ENCODE measurements around the gene CLGN.
"Not testable (repeated sequence)": the region's sequence is repeated elsewhere in the genome, so short reads cannot be mapped to it uniquely, and the experiment has no call there.

Gene CLGN, protein sequence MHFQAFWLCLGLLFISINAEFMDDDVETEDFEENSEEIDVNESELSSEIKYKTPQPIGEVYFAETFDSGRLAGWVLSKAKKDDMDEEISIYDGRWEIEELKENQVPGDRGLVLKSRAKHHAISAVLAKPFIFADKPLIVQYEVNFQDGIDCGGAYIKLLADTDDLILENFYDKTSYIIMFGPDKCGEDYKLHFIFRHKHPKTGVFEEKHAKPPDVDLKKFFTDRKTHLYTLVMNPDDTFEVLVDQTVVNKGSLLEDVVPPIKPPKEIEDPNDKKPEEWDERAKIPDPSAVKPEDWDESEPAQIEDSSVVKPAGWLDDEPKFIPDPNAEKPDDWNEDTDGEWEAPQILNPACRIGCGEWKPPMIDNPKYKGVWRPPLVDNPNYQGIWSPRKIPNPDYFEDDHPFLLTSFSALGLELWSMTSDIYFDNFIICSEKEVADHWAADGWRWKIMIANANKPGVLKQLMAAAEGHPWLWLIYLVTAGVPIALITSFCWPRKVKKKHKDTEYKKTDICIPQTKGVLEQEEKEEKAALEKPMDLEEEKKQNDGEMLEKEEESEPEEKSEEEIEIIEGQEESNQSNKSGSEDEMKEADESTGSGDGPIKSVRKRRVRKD

DNA sequence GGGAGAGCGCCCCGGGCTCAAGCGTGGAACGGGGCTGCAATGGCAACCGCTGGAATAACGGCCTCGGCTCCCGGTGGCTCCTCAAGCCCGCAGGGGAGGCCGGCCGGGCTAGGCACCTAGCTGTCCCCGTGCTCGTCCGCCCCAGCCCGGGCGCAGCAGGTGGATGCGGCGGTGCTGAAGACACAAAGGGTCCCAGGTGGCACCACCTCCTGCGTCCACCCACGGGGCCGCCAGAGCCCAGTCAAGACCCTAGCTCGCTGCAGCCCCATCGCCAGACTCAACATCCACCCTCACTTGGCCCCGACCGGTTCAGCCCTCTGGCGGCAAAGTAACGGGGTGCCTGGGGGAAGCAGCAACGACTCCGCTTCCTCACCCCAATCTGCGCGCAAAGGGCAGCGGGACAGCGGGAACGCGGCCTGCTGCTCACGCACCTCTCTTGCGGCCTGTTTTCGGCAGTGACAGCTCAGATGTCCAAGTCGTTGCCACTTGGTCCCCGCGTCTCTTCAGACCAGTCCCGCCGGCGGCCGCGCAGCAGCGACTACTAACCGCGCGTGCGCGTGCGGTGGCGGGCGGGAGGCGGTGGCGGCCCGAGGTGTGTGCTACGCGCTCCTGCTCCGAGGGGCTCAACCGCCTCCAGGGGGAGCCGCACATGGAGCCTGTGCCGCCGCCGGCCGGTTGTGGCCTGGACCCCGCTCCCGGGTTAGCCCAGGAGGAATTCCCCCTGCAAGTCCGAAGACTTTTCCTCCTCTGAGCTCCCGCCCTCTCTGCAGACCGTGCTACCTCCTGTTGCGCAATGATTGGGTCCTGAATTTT is at the start of gene CLGN:
Gene CLGN, minus strand, starts transcription at position 543 of the 813 bp plus-strand sequence. CDS start 14,570 bp downstream, outside the sequence.
- no peak within 1 kb of the TSS for H3K27ac Mint-ChIP-seq
- H3K36me3 Mint-ChIP-seq: no peaks in the 10 kb centered on the region
- peak within 1 kb of the TSS; percentile 70 for H3K4me3 Mint-ChIP-seq
- no peaks in the 10 kb centered on the region for H3K9me3 Mint-ChIP-seq
- H3K4me1 Mint-ChIP-seq: peaks cover 9% of the 10 kb centered on the region
- H3K27me3 Mint-ChIP-seq: peaks cover 49% of the 10 kb centered on the region
- peak; percentile 60 for DNase-seq
- CTCF ChIA-PET: interaction anchor here (0.8 to 1.7 kb wide), 4 partner anchors 54 to 140 kb away, joined by 3 to 8 read pairs (median 3); partner anchors contain the start of gene SCOC

DNA sequence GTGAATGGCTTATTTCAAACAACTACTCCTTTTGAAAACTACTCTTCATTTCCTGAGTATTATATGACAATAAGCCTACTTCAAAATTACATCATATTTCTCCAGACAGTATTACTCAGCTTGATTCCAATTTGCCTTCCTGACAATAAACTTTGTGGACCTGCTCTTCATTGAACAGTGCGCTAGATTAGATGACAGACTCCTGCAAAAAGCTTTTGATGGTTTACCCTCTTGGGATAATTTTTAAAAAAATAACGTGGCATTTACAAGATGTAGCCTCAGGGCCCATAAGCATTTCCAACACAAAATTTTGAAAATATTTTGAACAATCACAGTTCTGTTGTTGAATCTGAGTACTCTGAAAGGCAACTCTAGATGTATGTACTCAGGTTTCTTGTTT is 44.7 kb upstream of the CLGN start:
- no peak for DNase-seq
- H3K27ac Mint-ChIP-seq: no peak overlapping the region
- H3K9me3 Mint-ChIP-seq: no peaks in the 10 kb centered on the region
- no peak overlapping the region for H3K4me3 Mint-ChIP-seq
- no peaks in the 10 kb centered on the region for H3K36me3 Mint-ChIP-seq
- H3K27me3 Mint-ChIP-seq: peaks cover 20% of the 10 kb centered on the region
- CTCF ChIA-PET: no interaction called here
- H3K4me1 Mint-ChIP-seq: no peaks in the 10 kb centered on the region

DNA sequence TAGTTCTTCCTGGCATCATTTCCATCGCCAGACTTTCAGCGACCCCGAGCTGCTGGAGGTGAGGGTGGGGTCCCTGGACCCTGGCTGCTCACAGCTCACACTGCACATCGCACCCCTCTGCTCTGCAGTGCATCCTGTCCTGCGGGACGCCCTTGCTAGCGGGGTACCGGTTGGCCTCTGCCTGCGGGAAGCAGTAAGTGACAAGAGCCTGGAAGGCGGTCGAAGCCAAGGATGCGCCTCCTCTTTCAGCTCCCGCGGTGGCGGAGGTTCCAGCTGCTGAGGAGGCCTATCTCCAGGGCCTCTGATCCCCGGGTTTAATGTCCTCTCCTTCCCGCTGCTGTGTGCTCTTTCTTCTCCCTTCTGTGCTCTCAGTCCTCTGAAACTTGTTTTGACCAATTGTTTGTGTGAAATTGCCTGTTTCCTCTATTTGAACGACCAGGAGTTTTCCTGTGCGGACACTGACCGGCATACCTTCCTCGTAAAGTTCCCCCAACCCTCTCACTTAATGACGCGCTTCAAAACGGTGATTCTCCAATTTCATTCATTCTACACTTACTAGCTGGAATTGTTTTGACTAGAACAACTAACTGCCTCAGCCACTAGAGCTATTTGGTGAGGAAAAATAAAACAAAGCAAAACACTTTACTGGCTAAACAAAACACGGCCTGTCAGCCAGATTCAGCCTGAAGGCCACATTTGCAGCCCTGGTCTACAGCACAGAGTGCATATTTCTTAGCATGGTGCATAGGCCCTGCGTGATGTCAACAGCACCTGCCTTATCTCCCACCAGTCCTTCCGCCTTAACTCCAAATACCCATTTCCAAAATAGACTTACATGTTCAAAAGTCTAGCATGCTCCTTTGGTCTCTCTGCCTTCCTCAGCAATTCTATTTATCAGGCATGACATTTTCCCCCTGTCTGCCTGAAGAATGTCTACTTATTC is 42.6 kb upstream of the CLGN start:
- H3K9me3 Mint-ChIP-seq: no peaks in the 10 kb centered on the region
- peaks cover 20% of the 10 kb centered on the region for H3K27me3 Mint-ChIP-seq
- H3K36me3 Mint-ChIP-seq: no peaks in the 10 kb centered on the region
- CTCF ChIA-PET: no interaction called here
- H3K27ac Mint-ChIP-seq: no peak overlapping the region
- no peak for DNase-seq
- no peaks in the 10 kb centered on the region for H3K4me1 Mint-ChIP-seq
- no peak overlapping the region for H3K4me3 Mint-ChIP-seq

DNA sequence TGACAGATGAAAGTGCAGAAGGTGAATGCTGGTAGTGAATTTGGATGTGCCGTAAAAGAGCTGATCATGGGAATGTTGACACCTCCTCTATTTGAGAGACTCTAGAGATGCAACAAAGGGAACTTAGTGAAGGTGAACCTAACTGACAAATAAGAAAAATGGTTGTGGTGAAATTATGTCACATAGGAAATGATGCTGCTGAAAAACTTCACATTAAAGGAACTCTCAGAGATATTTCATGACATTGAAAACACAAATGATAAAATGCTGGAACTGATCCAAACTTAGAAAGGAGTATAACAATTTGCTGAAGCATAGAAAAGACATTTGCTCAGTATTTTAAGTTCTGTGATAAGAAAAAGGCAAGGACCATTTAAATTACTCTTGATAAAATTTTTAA is 38.7 kb upstream of the CLGN start:
- Mint-ChIP-seq H3K36me3 (no peaks in the 10 kb centered on the region), H3K4me1 (no peaks in the 10 kb centered on the region), H3K27ac (no peak overlapping the region), H3K27me3 (peaks cover 28% of the 10 kb centered on the region), H3K4me3 (no peak overlapping the region), H3K9me3 (no peaks in the 10 kb centered on the region)
- CTCF ChIA-PET: no interaction called here
- DNase-seq: no peak

DNA sequence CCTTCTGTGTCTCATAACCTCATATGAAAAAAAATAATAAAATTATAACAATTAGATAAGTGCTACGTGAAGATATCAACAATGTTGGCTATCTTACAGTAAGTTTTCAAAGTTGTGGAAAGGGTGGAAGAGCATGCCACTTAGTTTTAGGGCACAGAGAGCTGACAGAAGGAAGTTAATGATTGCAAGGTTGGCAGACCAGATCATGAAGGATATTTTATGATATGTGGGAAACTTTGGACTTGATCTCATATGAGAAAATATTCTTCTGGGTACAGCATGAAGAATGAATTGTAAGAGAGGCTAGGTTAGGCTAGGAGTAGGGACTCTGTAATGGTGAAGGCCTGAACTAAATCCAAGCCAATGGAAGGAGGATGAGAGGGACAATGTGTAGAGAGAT is 36.2 kb upstream of the CLGN start:
- CTCF ChIA-PET: interaction anchor here (0.6 to 0.7 kb wide), 2 partner anchors 35 to 122 kb away, joined by 3 read pairs; no protein-coding TSS in a partner anchor
- no peaks in the 10 kb centered on the region for H3K9me3 Mint-ChIP-seq
- H3K27ac Mint-ChIP-seq: no peak overlapping the region
- no peaks in the 10 kb centered on the region for H3K36me3 Mint-ChIP-seq
- H3K27me3 Mint-ChIP-seq: peaks cover 17% of the 10 kb centered on the region
- H3K4me3 Mint-ChIP-seq: no peak overlapping the region
- DNase-seq: no peak
- H3K4me1 Mint-ChIP-seq: no peaks in the 10 kb centered on the region

DNA sequence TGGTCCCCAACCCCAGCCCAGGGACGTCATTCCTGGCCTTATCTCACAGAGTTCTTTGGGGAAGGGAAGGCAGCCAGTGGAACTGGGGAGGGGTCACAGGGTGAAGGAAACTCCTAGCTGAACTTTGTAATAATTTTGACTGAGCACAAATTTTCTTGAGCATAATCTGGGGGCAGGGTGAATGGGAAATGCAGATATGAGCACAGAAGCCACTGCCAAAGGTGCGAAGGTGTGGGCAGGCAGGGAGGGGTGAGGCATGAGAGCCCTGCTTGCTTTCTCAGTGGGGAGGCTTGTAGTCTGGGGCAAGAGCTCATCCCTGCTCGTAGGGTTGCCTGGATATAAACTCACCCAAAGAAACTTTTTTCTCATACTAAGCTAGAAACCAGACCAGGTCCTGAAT is 35.7 kb upstream of the CLGN start:
- H3K36me3 Mint-ChIP-seq: no peaks in the 10 kb centered on the region
- no peak overlapping the region for H3K27ac Mint-ChIP-seq
- peaks cover 17% of the 10 kb centered on the region for H3K27me3 Mint-ChIP-seq
- H3K9me3 Mint-ChIP-seq: no peaks in the 10 kb centered on the region
- no peaks in the 10 kb centered on the region for H3K4me1 Mint-ChIP-seq
- H3K4me3 Mint-ChIP-seq: no peak overlapping the region
- CTCF ChIA-PET: interaction anchor here (0.6 to 0.7 kb wide), 2 partner anchors 34 to 122 kb away, joined by 3 read pairs; no protein-coding TSS in a partner anchor
- DNase-seq: no peak

DNA sequence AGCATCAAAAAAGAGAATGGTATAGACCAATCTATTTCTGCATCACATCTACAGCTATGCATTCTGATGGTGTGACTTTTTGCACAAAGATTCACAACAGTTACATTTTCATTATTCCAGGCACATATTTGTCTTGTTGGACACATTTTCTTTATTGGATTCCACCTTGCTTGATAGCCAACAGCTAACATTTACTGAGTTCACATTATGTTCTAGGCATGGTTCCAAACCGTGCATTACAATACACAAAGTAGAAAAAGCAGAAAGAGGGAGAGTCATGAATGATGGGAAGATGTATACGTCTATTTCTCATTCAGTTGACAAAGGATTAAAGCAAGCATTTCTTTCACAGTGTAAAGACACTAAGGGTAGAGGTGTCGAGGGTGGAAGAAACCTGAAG is 22.9 kb upstream of the CLGN start:
- DNase-seq: no peak
- no peaks in the 10 kb centered on the region for H3K9me3 Mint-ChIP-seq
- no peak overlapping the region for H3K4me3 Mint-ChIP-seq
- H3K4me1 Mint-ChIP-seq: no peaks in the 10 kb centered on the region
- H3K36me3 Mint-ChIP-seq: no peaks in the 10 kb centered on the region
- H3K27ac Mint-ChIP-seq: no peak overlapping the region
- CTCF ChIA-PET: no interaction called here
- H3K27me3 Mint-ChIP-seq: peaks cover 3% of the 10 kb centered on the region

DNA sequence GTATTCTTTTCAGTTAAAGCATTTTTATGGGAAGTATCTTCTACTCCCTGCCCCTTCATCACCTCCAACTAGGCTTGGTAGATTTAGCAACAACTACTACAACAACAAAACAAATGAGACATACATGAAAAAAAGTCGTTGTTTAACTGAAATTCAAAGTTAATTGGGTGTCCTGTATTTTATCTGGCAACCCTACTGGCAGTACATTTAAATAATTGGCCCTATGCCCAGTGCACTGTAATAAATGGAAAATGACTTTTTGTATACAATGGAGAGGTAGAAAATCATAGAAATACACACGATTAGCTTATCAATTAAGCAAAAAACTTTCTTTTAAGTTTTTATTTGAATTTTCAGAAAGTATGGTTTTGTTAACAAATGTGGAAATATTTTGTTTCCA is 21.4 kb upstream of the CLGN start:
- Mint-ChIP-seq H3K4me1 (no peaks in the 10 kb centered on the region), H3K9me3 (no peaks in the 10 kb centered on the region), H3K27ac (no peak overlapping the region), H3K27me3 (peaks cover 7% of the 10 kb centered on the region), H3K36me3 (no peaks in the 10 kb centered on the region), H3K4me3 (no peak overlapping the region)
- CTCF ChIA-PET: no interaction called here
- no peak for DNase-seq

DNA sequence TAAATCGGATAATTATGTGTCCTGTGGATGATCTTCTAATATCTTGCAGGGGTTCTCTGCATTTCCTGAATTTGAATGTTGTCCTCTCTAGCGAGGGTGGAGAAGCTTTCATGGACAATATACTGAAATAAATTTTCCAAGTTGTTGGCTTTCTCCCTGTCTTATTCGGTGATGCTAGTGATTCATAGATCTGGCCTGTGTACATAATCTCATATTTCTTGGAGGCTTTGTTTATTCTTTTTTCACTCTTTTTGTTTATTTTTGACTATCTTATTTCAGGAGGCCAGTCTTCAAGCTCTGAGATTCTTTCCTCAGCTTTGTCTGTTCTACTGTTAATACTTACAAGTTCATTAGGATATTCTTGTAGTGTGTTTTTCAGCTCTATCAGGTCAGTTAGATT is 20.7 kb upstream of the CLGN start:
- H3K27me3 Mint-ChIP-seq: peaks cover 7% of the 10 kb centered on the region
- H3K27ac Mint-ChIP-seq: no peak overlapping the region
- no peaks in the 10 kb centered on the region for H3K36me3 Mint-ChIP-seq
- no peaks in the 10 kb centered on the region for H3K4me1 Mint-ChIP-seq
- CTCF ChIA-PET: no interaction called here
- H3K9me3 Mint-ChIP-seq: no peaks in the 10 kb centered on the region
- no peak for DNase-seq
- H3K4me3 Mint-ChIP-seq: no peak overlapping the region

DNA sequence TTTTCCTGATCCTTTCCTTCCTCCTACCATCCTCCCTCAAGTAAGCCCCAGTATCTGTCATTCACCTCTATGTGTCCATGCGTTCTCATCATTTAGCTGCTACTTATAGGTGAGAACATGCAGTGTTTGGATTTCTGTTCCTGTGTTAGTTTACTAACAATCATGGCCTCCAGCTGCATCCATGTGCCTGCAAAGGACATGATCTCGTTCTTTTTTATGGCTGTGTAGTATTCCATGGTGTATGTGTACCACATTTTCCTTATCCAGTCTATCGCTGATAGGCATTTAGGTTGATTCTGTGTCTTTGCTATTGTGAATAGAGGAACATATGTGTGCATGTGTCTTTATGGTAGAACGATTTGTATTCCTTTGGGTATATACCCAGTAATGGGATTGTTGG is 16.9 kb upstream of the CLGN start:
- not testable (repeated sequence) for DNase-seq, H3K27ac Mint-ChIP-seq, H3K27me3 Mint-ChIP-seq

DNA sequence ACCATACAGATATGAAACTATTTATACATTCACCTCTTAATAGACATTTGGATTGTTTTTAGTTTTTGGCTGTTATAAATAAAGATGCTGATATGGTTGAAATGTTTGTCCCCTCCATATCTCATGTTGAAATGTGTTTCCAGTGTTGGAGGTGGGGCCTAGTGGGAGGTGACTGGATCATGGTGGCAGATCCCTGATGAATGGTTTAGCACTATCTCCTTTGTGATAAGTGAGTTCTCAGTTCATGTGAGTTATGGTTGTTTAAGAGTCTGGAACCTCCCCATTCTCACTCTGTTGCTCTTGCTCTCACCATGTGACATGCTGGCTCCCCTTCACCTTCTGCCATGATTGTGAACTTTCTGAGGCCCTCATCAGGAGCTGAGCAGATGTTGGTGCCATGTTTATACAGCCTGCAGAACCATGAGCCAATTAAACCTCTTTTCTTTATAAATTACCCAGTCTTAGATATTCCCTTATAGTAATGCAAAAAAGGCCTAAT is 12.2 kb upstream of the CLGN start:
- DNase-seq: no peak
- Mint-ChIP-seq H3K36me3 (no peaks in the 10 kb centered on the region), H3K9me3 (no peaks in the 10 kb centered on the region), H3K4me3 (no peak overlapping the region), H3K4me1 (no peaks in the 10 kb centered on the region), H3K27me3 (peaks cover 1% of the 10 kb centered on the region), H3K27ac (no peak overlapping the region)
- CTCF ChIA-PET: no interaction called here

More for the DNA sequence above, 16.9 kb upstream of the CLGN start:
- H3K4me3 Mint-ChIP-seq, CTCF ChIA-PET, H3K9me3 Mint-ChIP-seq, H3K36me3 Mint-ChIP-seq, H3K4me1 Mint-ChIP-seq: not testable (repeated sequence)

DNA sequence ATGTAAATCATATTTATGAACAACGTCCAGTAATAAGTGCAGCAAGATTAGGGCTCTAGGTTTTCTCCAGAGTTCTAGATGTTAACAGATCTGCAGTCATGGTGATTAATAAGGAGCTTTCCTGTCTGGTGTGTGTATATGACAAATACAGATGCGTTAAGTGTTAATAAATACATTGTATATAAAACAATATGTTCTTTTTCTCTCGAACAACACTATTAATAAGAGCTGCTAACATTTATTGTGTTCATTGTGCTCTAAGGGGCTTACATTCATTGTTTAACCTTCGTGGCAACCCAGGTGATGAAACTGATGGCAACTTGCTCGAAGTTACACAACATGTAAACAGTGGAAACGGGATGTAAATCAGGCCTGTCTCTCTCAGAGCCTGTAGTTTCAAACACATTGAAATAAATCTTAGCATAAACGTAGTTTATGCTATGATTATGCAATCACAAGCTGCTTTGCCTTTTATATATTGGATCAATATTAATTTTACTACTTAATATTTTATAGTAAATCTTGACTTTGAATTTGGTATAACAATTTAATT is 547 bp upstream of the CLGN start:
- CTCF ChIA-PET: interaction anchor here (1.1 to 1.7 kb wide), 3 partner anchors 54 to 140 kb away, joined by 3 to 8 read pairs (median 3); partner anchors contain the start of gene SCOC
- H3K27me3 Mint-ChIP-seq: peaks cover 45% of the 10 kb centered on the region
- H3K36me3 Mint-ChIP-seq: no peaks in the 10 kb centered on the region
- H3K9me3 Mint-ChIP-seq: no peaks in the 10 kb centered on the region
- H3K27ac Mint-ChIP-seq: no peak overlapping the region
- peaks cover 9% of the 10 kb centered on the region for H3K4me1 Mint-ChIP-seq
- H3K4me3 Mint-ChIP-seq: peak overlapping the region; percentile 70
- no peak for DNase-seq

DNA sequence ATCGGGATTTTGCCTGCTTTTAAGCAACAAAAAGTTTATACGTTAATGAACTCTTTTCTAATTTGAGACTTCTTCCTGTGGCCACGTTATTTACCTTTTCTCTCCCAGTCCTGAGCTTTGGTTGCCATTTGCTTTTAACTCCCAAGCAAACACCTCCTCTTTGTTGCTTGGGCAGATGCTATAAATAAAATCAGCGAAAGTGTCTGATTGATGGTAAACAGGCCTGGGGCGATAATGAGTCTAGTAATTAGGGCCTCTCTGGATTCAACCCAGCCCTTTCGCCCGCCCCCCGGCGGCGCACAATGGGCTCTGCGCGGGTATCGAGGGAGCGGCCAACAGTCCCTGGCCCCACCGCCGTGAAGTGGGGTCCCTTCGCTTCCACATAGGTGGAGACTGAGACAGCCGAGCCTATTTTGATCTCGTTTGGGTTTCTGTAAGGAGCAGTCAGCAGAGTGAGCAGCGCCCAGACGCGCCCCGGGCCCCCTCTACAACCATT is 790 bp downstream of the CLGN start:
- CTCF ChIA-PET: interaction anchor here (0.8 to 1.7 kb wide), 3 partner anchors 53 to 67 kb away, joined by 3 to 8 read pairs (median 3); partner anchors contain the start of gene SCOC
- Mint-ChIP-seq H3K9me3 (no peaks in the 10 kb centered on the region), H3K36me3 (no peaks in the 10 kb centered on the region), H3K4me3 (peak overlapping the region; percentile 70), H3K27ac (no peak overlapping the region), H3K27me3 (peaks cover 44% of the 10 kb centered on the region), H3K4me1 (peaks cover 9% of the 10 kb centered on the region)
- no peak for DNase-seq

Measured in activated naive CD4-positive, alpha-beta T cell treated with anti-CD3 and anti-CD28 coated beads, Interleukin-2, amount 10 ng/mL, durations not matched to agents 7 days and 5 days (primary cell).